Type B pancreatic cell (in vitro differentiated cells): ENCODE data around the gene TBCEL. TPM values are rescaled to one million over a fixed set of nuclear protein-coding genes. Genes with fewer than 3 reads are reported as not detected.

Source experiments
- DNase-seq: peaks from one replicate; pipeline ENCODE4 v3.0.0; 2021; ENCODE audit warnings: mixed read lengths; ENCODE audit not compliant: unreplicated experiment; ENCODE audit errors: extremely low spot score
- H3K27ac Mint-ChIP-seq: 2 replicates; pipeline ENCODE4 v1.8.0; 2021; ENCODE audit warnings: mild to moderate bottlenecking, mixed read lengths
- H3K27me3 Mint-ChIP-seq: 2 replicates; pipeline ENCODE4 v1.8.0; 2021; ENCODE audit warnings: mixed read lengths
- H3K36me3 Mint-ChIP-seq: 2 replicates; pipeline ENCODE4 v1.8.0; 2021; ENCODE audit warnings: mixed read lengths
- H3K4me1 Mint-ChIP-seq: one replicate; pipeline ENCODE4 v1.8.0; 2021; ENCODE audit warnings: mixed read lengths; ENCODE audit not compliant: unreplicated experiment
- H3K4me3 Mint-ChIP-seq: 2 replicates; pipeline ENCODE4 v1.8.0; 2021; ENCODE audit warnings: mild to moderate bottlenecking, mixed read lengths
- H3K9me3 Mint-ChIP-seq: 2 replicates; pipeline ENCODE4 v1.8.0; 2021; ENCODE audit warnings: mixed read lengths
- CTCF ChIP-seq: fragments of 200-600 bp; sonication (generic); conservative IDR thresholded peaks from 2 replicates; pipeline ENCODE4 v1.5.0; 2021; ENCODE audit warnings: antibody characterized with exemption, mild to moderate bottlenecking
- total RNA-seq: library from RNA; stranded (reverse); gene quantifications from 2 replicates; pipeline ENCODE4 v1.2.1, GENCODE V29; 2021; ENCODE audit warnings: low replicate concordance

The TBCEL gene
- total RNA-seq, 1 donor from 2014 or later = 40.5 TPM

DNA sequence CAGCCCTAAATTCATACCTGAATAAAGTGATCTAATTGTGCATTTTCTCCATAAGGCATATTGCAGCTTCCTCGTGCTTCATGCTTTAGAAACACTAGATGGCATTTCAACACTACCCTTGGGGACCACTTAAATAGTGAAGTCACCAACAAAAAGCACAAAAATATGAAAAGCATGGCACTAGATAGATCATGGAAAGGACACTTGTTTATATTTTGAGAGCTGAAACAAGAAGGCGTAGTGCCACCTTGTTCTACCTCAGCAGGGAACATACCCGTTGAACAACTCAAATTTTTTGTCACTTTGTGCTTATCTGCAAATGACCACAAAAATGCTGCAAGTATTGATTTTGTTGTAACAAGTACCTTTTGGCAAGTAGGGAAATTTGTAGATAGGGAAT lies 8.6 kb downstream of the TBCEL start:
- no peaks in the 10 kb centered on the region for H3K27me3 Mint-ChIP-seq

DNA sequence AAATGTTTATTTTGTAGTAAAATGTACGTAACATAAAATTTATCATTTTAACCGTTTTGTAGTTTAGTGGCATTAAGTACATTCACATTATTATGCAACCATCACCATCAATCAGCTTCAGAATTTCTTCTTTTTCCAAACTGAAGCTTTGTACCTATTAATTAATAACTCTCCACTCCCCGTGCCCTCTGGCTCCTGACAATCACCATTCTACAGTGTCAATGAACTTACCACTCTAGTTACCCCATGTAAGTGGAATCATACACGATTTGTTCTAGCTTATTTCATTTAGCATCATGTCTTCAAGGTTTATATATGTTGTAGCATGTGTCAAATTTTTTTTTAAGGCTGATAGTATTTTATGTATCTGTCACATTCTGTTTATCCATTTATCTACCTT lies 9.7 kb downstream of the TBCEL start:
- DNase-seq = no peak
- no peak for TF ChIP-seq CTCF
- no peaks in the 10 kb centered on the region for H3K9me3 Mint-ChIP-seq
- H3K4me3 Mint-ChIP-seq = no peak overlapping the region
- peaks cover 31% of the 10 kb centered on the region for H3K4me1 Mint-ChIP-seq
- H3K27ac Mint-ChIP-seq = no peak overlapping the region
- peaks cover 6% of the 10 kb centered on the region for H3K36me3 Mint-ChIP-seq
- H3K27me3 Mint-ChIP-seq = no peaks in the 10 kb centered on the region

More for the DNA sequence above, 8.6 kb downstream of the TBCEL start:
- peaks cover 6% of the 10 kb centered on the region for H3K36me3 Mint-ChIP-seq
- no peak for DNase-seq
- no peaks in the 10 kb centered on the region for H3K9me3 Mint-ChIP-seq
- no peak for TF ChIP-seq CTCF
- no peak overlapping the region for H3K4me3 Mint-ChIP-seq
- peaks cover 26% of the 10 kb centered on the region for H3K4me1 Mint-ChIP-seq
- H3K27ac Mint-ChIP-seq = no peak overlapping the region

DNA sequence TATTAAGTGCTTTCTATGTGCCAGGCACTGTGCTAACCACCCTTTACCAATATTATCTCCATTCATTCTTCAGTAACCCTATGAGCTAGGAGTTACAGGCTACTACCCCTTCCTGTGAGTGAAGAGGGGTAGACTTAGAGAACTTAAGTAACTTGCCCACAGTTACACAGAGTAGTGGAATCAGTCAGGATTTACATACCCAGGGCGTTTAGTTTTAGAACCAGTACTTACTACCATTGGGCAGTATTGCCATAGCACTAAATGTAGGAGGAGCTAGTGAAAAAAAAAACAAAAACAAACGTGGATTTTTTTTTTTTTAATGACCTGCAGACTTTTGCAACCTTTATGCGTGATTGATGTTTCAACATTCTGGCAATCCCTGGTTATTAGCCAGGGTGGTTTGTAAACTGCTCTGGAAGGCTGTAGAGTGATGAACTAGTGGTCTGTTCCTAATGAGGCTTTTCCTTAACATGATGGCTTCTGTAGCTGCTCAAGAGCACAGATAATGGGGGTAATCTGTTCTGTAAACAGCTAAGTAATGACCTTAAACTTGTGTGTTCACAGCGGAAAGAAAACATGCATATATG lies 11.4 kb downstream of the TBCEL start:
- Mint-ChIP-seq H3K4me1 (peaks cover 37% of the 10 kb centered on the region), H3K27me3 (no peaks in the 10 kb centered on the region), H3K27ac (no peak overlapping the region), H3K9me3 (no peaks in the 10 kb centered on the region), H3K36me3 (peaks cover 7% of the 10 kb centered on the region), H3K4me3 (no peak overlapping the region)
- no peak for DNase-seq
- TF ChIP-seq CTCF = no peak

DNA sequence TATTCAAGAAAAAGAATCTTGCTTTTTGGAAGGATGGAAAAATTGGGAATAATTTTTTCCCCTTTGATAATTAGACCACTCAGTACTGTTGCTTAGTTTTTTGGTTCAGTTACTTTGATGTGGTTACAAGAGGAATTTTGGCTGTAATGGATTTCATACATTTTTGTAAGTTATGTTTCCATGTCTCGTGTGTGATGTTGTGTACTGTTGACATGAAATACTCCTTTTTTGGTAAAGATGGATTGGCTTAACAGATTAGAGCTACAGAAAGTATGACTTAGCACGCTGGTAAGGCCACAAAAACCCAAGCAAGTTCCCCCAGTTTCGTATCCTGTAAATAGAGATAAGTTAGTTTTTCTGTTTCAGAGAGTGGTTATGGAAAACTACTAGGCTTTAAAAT lies 11.9 kb downstream of the TBCEL start:
- Mint-ChIP-seq H3K4me3 (no peak overlapping the region), H3K27me3 (no peaks in the 10 kb centered on the region), H3K4me1 (peaks cover 34% of the 10 kb centered on the region), H3K27ac (no peak overlapping the region), H3K9me3 (no peaks in the 10 kb centered on the region), H3K36me3 (peaks cover 5% of the 10 kb centered on the region)
- no peak for TF ChIP-seq CTCF
- DNase-seq = no peak

- Mint-ChIP-seq H3K4me1 (peaks cover 42% of the 10 kb centered on the region), H3K36me3 (peaks cover 5% of the 10 kb centered on the region), H3K4me3 (no peak overlapping the region), H3K27me3 (no peaks in the 10 kb centered on the region), H3K9me3 (no peaks in the 10 kb centered on the region), H3K27ac (no peak overlapping the region)
- no peak for TF ChIP-seq CTCF
- DNase-seq = no peak
Observed at GRCh38 chr11:121037016-121037415, 13.1 kb downstream of the TBCEL start.
